AML-193 (cell line): ENCODE measurements around the gene UBA52.
A peak's percentile ranks its signal among the peaks of the same experiment; 100 is the strongest.
"Not testable (repeated sequence)": the region's sequence is repeated elsewhere in the genome, so short reads cannot be mapped to it uniquely, and the experiment has no call there.

Experiments
- DNase-seq, 2 experiments: peaks; one replicate each; lab custom pipeline; 2025; lab: John Stamatoyannopoulos, UW

The UBA52 gene

GRCh38 chr19:18593367-18594095 lies 21.9 kb downstream of the UBA52 start:
- DNase-seq = no peak

DNA sequence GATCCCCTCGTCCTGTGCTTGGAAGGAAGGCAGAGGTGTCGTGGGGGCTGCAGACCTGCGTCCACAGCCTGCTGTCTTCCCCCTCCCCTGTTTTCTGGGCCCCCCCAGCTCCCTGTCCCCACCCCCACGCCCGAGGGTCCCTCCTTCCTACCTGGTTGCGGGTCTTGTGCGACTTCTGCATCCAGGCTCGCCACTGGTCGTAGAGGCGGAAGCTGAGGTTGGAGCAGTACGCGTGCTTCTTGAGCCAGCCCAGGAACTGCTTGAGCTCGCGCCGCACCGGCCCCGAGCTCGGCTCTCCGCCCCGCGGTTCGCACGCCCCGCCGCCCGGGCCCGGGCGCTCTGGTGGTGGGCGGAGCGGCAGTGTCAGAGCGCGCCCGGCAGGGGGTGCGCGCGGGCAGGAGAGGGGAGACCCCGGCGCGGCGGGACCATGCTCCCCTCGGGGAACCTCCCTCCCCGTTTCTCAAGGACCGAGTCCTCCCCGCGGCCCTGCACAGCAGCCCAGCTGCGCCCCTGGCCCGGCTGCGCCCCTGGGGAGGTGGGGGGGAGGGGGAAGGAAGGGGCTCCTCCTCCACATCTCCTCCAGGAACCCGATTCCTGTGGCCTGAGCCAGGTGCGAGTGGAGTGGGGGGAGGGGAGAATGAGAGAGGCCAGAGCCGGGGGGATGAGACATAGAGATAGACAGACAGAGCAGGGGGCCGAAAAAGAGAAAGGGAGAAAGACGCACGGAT lies 22.6 kb downstream of the UBA52 start:
- DNase-seq = peak; percentile 68 to 74

DNA sequence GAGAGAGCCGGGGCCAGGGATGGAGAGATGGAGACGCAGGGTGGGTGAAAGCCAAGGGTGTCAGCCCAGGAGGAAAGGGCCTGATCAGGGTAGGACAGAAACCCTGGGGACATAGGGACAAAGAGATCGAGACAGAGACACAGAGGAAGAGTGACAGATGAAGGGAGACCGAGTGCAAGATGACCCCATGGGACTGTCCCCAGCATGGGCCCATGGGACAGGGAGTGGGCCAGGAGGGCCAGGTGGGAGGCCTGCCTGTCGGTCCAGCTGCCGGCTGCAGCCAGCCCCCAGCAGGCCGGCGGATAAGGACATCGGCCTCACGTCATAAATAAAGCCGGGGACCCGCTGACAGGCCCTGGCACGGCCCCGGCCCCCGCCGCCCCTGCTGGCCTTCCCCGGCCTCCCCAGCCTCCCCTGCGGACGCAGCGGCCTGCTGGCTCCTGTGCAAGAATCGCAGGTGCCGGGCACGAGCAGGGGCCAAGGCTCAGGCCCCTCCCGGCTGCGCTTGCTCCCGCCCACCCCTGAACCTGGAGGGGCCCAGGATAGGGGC lies 23.2 kb downstream of the UBA52 start:
- no peak for DNase-seq

- DNase-seq = no peak
Measured at GRCh38 chr19:18595475-18595874, 23.8 kb downstream of the UBA52 start.

GRCh38 chr19:18596752-18597157 lies 25.1 kb downstream of the UBA52 start:
- no peak for DNase-seq

GRCh38 chr19:18597809-18598660 lies 26.4 kb downstream of the UBA52 start:
- DNase-seq = no peak

DNA sequence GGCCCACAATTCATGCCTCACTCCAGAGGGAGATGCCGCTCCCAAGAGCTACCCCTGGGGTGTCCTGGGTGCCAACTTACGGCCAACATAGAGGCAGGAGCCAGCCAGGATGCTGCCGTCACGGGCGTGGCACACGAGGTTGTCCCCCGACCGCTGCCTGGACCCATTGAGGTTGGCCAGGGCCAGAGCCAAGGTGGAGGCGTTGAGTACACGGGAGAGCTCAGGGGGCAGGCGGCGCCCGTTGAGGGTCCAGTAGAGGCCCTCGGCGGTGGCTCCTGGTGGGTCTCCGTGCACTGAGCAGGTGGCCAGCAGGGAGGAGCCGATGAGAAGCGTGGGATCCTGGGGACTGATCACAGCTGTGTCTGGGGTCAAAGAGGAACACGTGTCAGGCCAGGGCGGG lies 27.8 kb downstream of the UBA52 start:
- no peak for DNase-seq

DNA sequence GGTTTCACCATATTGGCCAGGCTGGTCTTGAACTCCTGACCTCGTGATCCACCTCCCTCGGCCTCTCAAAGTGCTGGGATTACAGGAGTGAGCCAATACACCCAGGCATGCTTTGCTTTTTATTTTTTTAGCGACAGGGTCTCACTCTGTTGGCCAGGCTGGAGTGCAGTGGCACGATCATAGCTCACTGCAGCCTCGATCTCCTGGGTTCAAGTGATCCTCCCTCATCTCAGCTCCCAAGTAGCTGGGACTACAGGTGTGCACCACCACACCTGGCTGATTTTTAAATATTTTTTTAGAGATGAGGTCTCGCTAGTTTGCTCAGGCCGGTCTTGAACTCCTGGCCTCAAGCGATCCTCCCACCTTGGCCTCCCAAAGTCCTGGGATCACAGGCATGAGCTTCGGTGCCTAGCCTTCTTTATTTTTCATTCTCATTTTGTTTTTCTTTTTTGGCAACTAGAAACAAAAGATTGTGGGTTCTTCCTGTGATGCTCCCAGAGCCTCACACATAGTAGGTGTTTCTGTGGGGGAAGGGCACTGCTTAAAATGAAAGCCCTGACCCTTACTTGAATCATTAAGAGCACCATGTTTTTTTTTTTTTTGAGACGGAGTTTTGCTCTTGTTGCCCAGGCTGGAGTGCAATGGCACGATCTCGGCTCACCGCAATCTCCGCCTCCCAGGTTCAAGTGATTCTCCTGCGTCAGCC lies 29.2 kb downstream of the UBA52 start:
- DNase-seq = not testable (repeated sequence)

DNA sequence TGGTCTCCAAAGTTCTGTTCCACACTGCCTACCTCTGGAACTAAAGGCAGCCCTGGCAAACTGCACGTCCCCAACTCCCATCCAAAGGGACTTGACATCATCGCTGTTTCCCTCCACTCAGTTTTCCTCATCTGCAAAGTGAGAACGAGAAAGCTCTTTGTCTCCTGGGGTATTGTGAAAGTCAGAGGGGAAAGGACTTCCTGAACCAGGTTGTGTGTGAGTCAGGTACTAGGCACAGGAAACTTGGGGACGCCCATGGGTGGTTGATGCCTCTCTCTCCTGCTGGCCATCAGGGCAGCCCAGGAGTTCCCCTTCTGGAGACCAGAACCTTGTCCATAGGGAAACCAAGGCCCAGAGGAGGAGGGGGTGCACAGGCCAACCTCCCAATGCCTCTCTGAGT lies 30.2 kb downstream of the UBA52 start:
- no peak for DNase-seq

- DNase-seq = no peak
Measured at GRCh38 chr19:18603255-18603957, 31.7 kb downstream of the UBA52 start.

DNA sequence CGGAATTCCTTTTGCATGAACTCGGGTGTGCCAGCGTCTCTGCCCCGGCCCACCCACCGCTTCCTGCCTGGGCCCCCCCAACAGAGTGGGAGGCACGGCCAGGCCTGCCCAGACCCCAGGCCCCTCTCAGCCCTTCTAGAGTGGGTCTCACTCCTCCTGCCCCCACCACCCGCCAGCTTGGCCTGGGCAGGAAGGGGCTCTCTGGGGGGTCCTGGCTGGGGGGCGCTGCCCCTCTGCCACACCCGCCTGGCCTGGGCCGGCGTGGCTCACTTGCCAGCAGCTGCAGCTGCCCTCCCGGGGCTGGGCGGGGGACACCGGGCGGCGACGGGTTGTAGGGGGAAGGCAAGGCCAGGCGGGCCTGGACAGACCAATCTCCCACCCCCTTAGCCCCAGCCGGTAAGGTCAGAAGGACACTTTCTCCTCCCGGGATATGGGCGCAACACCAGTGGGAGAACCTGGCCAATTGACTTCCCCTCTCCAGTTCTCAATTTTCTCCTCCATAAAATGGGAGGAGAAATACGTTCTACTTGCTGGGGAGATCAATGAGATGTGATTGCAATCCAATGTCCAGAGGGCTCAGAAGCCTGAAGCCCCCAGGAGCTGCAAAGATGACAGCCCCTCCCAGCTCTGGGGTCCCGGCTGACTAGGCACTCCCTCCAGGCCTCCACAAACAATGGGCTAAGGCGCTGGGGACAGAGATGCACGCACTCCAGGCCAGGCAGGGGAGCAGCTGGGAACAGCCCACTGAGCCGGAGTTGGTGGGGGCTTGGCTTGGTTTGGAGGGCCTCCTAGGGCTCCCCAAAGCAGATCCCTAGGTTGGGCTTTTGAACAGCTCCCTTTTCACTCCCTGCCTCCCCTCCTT lies 32.5 kb downstream of the UBA52 start:
- no peak for DNase-seq

- DNase-seq = no peak
Measured at GRCh38 chr19:18604820-18605159, 33.1 kb downstream of the UBA52 start.

DNA sequence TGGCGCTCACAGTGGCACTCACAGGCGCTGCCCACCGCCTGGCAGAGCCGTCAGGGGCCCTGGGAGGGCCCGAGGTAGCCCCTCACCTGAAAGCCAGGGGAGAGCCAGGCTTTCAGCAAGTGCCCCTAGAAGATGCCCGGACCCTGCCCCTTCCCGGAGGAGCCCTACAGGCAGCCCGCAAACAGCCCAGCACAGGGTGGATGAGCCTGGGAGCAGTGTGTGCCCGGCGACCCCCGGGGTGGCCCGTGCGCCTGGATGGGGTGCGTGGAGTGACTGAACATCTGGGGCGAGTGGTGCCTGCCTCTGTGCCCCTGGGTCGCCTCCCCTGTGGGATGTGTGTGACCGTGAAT lies 33.5 kb downstream of the UBA52 start:
- no peak for DNase-seq

DNA sequence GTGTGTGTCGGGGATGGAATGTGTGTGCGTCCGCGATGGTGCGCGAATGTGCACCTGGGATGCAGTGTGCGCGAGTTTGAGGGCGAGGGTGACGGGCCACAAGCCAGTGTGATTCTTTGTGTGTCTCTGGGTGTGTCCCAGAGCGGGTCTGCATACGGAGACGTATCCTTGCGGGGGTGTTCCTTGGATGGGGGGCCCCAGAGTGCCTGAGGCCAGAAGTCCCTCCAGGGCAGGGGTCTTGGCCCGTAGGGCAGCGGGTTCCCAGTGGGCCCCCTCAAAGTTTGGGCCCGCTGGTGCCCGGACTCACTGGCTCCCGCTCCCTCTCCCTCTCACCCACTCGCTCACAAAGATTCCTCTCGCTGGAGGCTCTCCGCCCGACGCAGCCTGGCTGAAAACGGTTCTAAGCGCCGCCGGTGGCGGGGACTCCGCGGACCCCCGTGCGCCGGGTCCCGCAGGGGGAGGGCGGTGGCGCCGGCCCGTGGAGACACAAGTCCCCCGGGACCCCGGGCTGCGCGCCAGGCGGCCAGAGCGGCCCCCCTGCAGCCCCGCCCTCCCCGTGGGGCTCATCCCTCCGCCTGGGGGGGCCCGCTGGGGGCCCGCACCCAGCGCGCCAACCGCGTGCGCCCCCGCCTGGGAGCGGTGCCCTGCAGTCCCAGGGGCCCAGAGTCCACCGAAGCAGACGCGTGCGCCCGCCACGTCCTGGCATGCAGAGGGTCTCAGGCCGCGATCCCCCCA lies 34.1 kb downstream of the UBA52 start:
- DNase-seq = no peak

DNA sequence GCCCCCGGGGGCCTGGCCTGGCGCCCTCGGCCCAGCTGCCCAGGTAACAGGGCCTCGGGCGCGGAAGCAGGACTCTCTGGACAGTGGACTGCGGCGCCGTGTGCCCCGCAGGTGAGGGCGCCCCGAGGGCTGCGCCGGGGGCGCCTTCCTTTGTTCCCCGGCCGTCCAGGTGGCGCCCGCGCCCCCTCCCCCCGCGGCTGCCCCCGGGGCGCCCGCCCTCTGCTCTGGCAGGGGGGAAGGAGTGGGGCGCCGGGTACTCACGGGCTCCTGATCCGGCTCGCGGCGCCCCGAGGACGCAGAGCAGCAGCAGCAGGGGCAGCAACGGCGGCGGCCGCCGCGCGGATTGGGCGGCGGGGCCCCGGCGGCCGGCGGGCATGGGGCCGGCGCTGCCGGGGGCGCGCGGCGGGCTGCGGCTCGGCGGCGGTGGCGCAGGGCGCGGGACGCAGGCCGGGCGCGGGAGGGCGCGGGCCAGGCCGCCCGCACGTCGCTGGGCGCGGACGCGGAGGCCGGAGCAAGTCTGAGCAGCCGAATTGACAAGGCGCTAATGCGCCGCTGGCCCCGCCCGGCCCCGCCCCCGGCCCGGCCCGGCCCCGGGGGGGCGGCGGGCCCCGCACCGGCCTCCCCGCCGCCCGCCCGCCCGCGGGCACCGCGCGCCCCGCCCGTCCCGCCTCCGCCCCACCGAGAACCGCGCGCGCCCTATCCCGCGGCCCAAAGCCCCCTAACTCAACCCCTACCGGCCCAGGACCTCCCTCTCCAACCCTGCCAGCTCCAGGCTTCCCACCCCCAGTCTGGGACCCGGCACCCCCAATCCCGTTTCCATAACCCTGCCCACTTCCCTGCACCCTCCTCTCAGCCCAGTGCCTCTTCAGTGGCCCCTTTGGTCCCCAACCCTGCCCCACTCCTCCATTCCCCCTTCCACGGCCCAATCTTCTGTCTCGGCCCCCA lies 34.9 kb downstream of the UBA52 start, which contains the start of gene CRLF1:
CRLF1 (minus strand) TSS at position 519 of the 945 bp plus-strand sequence; CDS start at position 376, 143 bp downstream.
- DNase-seq = no peak

GRCh38 chr19:18607226-18608101 lies 35.8 kb downstream of the UBA52 start:
- DNase-seq = no peak

DNA sequence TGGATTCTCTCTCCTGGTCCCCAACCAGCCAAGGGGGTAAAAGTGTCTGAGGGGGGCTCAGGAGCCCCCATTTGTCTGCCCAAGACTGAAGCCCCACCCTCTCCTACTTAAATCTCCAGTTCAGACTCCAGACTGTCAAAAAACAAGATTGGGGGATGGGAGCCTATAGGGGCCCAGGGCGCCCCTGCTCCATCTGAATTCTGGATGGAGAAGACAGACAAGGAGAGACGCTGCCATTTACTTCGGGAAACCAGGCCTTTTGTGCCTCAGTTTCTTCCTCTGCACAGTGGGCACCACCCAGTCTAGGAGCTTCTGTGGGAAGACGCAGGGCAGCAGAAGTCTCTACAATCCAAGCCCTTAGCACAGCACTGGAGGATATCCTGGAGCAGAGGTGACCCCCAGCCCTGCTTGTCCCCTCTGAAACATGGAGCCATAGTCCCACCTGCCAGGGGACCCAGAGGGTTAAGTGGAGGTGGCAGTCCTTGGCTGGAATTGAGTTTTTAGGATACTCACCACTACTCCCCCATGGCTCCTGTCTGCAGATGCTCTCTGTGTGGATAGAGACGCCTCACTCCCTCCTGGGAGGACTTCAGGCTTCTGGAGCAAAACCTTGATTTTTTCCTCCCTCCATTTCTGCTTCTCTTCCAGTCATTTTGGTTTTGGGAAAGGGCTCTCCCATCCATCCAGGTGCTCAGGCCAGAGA lies 36.6 kb downstream of the UBA52 start:
- no peak for DNase-seq
